Liver (tissue), 3 donors: ENCODE results near the gene FRYL.

Experiments
- GABPA ChIP-seq, 2 donors: IDR thresholded peaks in 1 of 2; conservative IDR thresholded peaks in 1 of 2; 2 replicates each; pipeline ENCODE4 v1.6.1; 2016; ENCODE audit warnings: antibody characterized with exemption in 2 of 2, mild to moderate bottlenecking in 1 of 2, moderate library complexity in 1 of 2
- HNF4G ChIP-seq: IDR thresholded peaks from 2 replicates; pipeline ENCODE4 v1.6.1; 2016; ENCODE audit warnings: antibody characterized with exemption
- JUND ChIP-seq, 2 donors: IDR thresholded peaks; 2 replicates each; pipeline ENCODE4 v1.6.1; 2016; ENCODE audit warnings: antibody characterized with exemption in 2 of 2
- RAD21 ChIP-seq, 2 donors: IDR thresholded peaks; 2 replicates each; pipeline ENCODE4 v1.6.1; 2016; ENCODE audit warnings: antibody characterized with exemption in 2 of 2, mild to moderate bottlenecking in 2 of 2
- SP1 ChIP-seq: IDR thresholded peaks from 2 replicates; pipeline ENCODE4 v1.6.1; 2018; ENCODE audit warnings: antibody characterized with exemption, mild to moderate bottlenecking
- TF ChIP-seq, protein P1 (sequence below): fragments of 150-350 bp; IDR thresholded peaks from 2 replicates; pipeline ENCODE4 v1.5.1; 2017; ENCODE audit warnings: improper control_type of control experiment, low read depth, low read length; ENCODE audit not compliant: missing input control
- TF ChIP-seq, protein P2 (sequence below): IDR thresholded peaks from 2 replicates; pipeline ENCODE4 v1.6.1; 2016; ENCODE audit warnings: antibody characterized with exemption, mild to moderate bottlenecking
- TF ChIP-seq, protein P3 (sequence below): IDR thresholded peaks from 2 replicates; pipeline ENCODE4 v1.6.1; 2016; ENCODE audit warnings: antibody characterized with exemption
- donor health status: healthy.
- donor health status: healthy.

DNA sequence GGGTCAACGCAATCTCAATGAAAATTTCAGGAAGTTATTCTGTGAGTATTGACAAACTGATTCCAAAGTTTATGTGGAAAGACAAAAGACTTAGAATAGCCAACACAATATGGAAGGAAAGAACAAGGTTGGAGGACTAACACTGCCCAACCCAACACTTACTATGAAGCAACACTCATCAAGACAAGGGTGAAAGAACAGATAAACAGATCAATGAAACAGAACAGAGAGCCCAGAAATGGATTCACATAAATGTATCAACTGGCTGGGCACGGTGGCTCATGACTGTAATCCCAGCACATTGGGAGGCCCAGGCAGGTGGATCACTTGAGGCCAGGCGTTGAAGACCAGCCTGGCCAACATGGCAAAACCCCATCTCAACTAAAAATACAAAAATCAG is 41.2 kb downstream of the FRYL start:
- TF ChIP-seq, protein P1, sequence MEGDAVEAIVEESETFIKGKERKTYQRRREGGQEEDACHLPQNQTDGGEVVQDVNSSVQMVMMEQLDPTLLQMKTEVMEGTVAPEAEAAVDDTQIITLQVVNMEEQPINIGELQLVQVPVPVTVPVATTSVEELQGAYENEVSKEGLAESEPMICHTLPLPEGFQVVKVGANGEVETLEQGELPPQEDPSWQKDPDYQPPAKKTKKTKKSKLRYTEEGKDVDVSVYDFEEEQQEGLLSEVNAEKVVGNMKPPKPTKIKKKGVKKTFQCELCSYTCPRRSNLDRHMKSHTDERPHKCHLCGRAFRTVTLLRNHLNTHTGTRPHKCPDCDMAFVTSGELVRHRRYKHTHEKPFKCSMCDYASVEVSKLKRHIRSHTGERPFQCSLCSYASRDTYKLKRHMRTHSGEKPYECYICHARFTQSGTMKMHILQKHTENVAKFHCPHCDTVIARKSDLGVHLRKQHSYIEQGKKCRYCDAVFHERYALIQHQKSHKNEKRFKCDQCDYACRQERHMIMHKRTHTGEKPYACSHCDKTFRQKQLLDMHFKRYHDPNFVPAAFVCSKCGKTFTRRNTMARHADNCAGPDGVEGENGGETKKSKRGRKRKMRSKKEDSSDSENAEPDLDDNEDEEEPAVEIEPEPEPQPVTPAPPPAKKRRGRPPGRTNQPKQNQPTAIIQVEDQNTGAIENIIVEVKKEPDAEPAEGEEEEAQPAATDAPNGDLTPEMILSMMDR, result no peak
- TF ChIP-seq JUND (IDR thresholded peaks at IDR 0.05) (no peak), RAD21 (IDR thresholded peaks at IDR 0.05) (no peak), SP1 (no peak), HNF4G (no peak), GABPA (IDR thresholded peaks at IDR 0.05 in 1 of 2, conservative IDR thresholded peaks at IDR 0.05 in 1 of 2) (no peak)
- TF ChIP-seq, protein P2, sequence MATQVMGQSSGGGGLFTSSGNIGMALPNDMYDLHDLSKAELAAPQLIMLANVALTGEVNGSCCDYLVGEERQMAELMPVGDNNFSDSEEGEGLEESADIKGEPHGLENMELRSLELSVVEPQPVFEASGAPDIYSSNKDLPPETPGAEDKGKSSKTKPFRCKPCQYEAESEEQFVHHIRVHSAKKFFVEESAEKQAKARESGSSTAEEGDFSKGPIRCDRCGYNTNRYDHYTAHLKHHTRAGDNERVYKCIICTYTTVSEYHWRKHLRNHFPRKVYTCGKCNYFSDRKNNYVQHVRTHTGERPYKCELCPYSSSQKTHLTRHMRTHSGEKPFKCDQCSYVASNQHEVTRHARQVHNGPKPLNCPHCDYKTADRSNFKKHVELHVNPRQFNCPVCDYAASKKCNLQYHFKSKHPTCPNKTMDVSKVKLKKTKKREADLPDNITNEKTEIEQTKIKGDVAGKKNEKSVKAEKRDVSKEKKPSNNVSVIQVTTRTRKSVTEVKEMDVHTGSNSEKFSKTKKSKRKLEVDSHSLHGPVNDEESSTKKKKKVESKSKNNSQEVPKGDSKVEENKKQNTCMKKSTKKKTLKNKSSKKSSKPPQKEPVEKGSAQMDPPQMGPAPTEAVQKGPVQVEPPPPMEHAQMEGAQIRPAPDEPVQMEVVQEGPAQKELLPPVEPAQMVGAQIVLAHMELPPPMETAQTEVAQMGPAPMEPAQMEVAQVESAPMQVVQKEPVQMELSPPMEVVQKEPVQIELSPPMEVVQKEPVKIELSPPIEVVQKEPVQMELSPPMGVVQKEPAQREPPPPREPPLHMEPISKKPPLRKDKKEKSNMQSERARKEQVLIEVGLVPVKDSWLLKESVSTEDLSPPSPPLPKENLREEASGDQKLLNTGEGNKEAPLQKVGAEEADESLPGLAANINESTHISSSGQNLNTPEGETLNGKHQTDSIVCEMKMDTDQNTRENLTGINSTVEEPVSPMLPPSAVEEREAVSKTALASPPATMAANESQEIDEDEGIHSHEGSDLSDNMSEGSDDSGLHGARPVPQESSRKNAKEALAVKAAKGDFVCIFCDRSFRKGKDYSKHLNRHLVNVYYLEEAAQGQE, result no peak
- TF ChIP-seq, protein P3, sequence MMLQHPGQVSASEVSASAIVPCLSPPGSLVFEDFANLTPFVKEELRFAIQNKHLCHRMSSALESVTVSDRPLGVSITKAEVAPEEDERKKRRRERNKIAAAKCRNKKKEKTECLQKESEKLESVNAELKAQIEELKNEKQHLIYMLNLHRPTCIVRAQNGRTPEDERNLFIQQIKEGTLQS, result no peak
